ENCODE measurements around the gene N4BP2L2. TPM values are rescaled to one million over a fixed set of nuclear protein-coding genes. Genes with fewer than 3 reads are reported as not detected.
A peak's percentile ranks its signal among the peaks of the same experiment; 100 is the strongest.

The N4BP2L2 gene
- total RNA-seq, 1 experiment from 2014 or later: 68.8 TPM

DNA sequence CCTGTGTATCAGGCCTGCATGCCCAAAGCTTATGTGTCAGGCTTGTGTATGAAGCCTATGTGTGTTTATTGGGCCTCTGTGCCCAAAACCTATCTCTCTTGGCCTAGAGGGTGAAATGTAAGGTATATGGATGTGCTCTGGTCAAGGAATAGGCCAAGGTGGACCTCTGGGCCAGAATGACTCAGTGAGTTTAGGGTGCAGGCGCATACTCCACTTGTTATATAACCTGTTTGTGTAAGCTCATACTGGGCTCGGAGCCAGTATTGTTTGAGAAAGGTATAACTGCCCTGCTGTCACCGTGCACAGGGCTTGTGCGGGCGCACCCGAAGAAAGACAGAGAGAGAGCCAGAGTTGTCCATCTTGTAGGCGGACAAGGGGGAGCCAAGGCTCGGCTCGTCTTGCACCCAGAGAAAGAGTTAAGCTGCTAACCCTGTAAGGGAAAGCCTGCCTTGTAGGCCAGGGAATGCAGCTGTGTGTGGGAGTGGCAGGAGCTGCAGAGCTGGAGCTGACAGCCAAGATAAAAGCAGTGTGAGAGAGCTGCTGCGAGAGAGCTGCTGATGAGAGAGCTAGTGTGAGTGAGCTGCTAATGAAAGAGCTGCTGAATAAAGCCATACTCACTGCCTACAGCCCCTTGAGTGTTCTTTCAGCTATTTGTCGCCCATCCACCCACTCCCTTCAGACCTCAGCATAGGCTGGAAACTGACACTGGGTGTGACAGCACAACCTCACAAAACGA is 67.2 kb downstream of the N4BP2L2 start:
- DNase-seq (ENCODE audit: low read depth): no peak

DNA sequence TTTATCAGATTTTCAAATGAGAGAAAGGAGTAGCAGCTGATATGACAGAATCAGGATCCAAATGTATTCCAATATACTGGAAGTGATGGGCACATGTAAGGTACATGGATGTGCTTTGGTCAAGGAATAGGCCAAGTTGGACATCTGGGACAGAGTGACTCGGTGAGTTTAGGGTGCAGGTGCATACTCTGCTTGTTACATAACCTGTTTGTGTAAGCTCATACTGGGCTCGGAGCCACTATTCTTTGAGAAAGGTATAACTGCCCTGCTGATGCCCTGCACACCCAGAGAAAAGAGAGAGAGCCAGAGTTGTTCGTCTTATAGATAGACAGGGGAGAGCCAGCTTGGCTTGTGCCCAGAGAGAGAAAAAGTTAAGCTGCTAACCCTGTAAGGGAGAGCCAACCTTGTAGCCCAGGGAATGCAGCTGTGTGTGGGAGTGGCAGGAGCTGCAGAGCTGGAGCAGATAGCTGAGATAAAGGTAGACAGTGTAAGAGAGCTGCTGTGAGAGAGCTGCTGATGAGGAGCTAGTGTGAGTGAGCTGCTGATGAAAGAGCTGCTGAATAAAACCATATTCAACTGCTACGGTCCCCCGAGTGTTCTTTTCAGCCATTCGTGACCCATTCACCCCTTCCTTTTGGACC is 70.0 kb downstream of the N4BP2L2 start:
- peak; percentile 2 for DNase-seq (ENCODE audit: low read depth)

DNA sequence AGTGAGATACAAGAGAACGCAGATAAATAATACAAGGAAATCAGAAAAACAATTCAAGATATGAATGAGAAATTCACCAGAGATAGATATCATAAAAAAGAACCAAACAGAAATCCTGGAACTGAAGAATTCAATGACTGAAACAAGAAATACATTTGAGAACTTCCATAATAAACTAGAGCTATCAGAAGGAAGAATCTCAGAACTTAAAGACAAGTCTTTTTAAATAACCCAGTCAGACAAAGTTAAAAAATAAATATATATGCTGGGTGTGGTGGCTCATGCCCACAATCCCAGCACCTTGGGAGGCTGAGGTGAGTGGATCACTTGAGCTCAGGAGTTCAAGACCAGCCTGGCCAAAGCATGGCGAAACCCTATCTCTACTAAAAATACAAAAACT is 82.0 kb downstream of the N4BP2L2 start:
- no peak for DNase-seq (ENCODE audit: low read depth)

DNA sequence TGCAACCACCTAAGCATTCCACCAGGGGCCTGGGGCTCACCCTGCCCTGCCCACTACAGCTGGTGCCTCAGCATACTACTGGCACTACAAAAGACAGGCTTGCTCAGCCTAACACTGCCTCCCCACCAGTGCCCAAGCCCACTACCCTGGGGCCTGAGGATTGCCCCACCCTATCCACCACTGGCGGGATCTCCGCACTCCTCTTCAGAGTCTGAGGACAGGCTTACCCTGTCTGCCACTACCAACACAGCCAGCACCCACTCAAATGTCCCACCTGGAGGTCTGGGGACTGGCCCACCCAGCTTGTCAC is 83.0 kb downstream of the N4BP2L2 start:
- DNase-seq (ENCODE audit: low read depth): no peak

DNA sequence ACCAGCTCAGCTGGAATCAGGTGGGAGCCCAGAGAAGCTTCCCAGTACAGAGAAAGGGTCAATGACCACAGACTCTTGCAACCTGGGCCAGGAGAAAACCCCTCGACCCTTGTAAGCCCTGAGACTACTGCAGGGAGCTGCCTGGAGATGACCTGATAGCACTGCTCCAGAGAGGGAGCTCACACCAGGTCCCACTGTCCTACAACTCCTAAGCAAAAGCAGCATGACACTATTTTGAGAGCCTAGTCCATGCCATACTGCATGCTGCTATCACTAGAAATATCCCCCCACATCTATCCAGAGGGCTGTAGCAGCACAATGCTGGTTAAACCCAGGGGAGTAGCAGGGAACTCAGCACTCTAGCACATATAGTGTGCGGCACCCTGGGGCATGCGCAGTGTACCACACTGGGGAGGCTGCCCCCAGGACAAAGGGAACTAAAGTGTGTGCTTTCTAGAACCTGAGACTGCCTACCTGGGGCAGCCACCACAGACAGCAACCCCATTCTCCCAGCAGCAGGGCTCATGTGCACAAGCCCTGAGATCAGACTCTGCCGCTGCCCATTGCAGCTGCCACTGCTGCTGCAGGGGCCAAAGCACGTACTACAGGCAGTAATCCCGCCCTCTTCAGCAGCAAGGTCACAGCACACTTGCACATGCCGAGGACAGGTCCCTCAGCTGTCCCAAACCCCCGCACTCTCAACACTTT is 83.6 kb downstream of the N4BP2L2 start:
- no peak for DNase-seq (ENCODE audit: low read depth)

DNA sequence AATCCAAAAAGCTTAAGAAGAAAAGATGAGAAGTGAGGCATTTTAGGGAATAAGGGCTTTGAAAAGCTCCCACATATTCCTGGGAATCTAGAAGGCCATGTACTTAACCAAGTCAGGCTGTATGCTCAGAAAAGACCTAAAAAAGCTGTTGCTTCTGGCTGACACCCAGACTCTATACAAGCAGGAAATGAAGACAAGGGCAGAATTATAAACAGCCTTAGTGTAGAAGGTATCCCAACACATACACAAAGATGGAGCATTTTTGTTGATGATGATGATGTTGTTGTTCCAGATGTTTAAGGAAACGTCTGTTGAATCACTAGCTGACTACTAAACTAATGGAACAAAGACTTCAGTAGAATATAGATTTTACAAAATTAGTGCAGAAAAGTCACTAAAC is 84.6 kb downstream of the N4BP2L2 start:
- no peak for DNase-seq (ENCODE audit: low read depth)

DNA sequence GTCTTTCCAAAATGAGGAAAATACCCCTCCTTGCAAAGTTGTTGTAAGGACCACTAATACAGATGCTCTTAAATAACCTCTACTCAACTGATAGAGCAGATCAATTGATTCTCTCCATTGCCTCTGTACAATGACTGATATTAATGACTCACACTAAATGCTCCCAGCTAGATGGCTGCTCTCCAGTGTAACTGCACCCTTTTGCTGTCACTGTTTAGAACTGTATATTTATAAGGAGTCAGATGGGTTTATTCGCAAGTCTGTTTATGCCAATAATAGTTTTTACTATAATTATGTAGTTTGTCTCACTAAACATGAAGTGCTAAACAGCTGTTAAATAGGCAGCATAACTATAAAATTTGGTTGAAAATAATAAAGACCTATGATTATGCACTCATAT is 89.6 kb downstream of the N4BP2L2 start:
- no peak for DNase-seq (ENCODE audit: low read depth)

DNA sequence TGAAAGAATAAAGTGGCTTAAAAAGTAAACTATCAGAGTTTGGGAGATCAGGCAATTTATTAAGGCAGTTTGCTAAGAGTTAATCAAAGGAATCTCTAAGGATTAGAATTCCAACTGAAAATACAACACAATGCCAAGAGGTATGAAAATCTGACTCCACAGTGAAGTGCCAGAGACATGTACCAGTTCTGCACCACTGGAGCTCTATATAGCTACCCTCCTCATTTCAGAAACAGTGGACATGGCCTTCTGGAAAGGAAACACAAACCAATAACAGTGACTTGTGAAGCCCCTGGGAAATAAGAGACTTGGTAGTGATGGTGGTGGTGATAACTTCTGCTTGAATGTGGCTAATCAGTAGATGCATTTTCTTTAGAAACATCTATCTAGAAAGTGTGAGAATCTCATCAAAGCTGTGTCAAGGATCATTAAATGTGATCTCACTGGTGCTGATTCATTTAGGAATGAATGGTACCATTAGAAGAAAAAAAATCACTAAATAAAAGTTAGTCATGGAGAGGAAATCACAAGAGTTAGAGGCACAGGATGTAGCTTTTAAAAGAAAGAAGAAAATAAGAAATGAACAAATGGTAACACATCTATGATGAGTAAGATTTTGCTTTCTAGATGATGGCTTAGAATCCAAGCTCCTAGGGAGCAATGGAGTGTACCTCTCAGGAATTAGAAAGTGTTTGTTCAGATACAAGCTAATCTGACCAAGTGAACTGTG is 90.5 kb downstream of the N4BP2L2 start:
- no peak for DNase-seq (ENCODE audit: low read depth)

DNA sequence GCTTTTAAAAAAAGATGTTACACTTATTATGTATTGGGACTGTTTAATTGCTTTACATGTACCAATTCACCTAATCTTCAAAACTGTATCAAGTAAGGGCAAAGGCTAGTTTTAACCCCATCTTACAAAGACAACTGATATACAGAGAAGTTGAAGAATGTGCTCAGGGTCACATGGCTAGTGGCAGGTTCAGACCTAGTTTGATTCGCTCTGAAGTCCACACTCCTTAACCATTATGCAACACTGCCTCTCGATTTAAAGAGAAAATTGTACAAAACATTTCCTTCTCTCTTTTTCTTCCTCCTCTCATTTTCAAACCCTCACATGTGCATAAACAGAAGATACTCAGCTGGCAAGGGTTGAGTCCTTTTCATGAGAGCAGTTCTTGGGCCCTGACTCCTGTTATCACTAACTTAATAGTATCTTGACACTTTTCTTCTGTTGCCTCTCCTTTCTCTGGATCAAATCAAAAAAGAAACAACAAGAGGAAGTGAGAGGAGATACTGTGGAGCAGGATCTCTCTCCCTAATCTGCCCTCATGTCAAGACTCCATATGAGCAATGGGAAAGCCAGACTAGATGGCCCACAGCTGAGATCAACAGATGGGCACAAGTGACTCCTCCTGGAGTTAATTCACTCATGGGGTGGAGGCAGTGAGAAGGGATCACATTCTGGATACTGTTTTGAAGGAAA is 91.7 kb downstream of the N4BP2L2 start:
- DNase-seq (ENCODE audit: low read depth): no peak

DNA sequence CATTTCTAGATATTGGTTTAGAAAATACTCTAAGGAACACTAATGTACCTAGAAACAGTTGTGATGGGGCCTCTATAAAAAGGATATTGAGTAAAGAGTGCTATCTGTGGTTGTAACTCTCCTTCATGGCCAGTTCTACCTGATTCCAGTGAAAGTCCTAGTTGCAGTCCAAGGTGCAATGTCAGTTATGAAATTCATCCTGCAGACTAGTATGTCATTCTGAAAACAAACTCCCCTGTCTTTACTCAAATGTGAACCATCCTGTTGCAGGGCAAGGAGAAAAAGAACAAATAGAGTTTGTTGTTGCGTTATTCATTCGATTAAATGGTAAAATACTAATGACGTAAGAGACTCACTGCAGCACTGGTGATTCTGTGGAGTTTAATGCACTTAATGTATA is 92.4 kb downstream of the N4BP2L2 start:
- DNase-seq (ENCODE audit: low read depth): no peak

DNA sequence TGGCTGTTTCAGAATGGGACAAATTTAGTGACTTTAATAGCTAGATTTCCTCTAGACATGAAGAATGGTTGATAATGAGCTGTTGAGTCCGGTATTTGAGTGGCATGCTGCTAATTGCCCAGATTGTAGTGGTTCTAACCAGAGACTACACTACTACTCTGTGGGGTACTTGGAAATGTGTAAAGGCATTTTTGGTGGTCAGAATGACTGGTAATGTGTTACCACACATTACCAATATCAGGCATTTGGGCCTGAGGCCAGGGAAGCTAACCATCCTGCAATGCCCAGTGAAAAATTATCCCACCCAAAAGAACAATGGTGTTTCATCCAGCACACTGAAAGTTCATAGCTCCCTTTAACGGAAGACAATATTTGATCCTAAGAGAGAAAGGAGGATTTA is 93.1 kb downstream of the N4BP2L2 start:
- DNase-seq (ENCODE audit: low read depth): no peak

DNA sequence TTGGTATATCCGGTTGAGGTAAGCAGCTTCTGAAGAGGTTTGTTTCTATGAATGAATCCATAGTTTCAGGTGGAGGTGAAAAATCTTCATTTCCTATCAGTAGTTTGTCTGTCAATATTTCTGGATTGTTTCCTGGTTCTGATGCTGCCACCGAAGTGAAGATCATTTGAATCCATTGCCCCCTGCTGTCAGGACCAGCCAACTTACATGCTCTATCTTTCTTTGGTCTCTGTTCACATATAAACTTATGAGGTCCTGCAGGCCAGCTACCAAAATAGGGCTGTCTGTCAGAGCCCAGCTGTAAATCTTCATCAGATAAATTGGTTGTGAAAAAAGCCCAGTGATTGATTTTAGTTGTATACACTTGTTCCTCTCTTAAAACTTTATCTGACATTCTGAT is 95.5 kb downstream of the N4BP2L2 start:
- DNase-seq (ENCODE audit: low read depth): peak; percentile 16

DNA sequence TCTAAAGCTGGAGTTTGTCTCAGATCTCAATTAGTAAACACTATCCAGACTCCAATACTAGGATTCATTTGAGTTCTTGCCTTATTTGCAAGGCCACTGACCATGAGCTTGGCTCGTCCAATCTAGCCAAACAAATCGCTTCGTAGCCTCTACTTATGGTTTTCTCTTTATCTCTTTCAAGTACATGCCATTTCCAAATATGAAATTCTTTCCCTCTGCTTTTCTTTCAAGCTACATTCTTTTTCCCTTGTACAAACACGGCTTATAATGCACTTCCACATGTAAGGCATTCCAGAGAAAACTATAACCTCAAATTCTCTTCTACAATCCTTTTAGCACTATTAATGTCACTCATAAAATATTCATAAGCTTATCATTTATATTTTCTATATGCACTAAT is 99.7 kb downstream of the N4BP2L2 start:
- DNase-seq (ENCODE audit: low read depth): no peak

DNA sequence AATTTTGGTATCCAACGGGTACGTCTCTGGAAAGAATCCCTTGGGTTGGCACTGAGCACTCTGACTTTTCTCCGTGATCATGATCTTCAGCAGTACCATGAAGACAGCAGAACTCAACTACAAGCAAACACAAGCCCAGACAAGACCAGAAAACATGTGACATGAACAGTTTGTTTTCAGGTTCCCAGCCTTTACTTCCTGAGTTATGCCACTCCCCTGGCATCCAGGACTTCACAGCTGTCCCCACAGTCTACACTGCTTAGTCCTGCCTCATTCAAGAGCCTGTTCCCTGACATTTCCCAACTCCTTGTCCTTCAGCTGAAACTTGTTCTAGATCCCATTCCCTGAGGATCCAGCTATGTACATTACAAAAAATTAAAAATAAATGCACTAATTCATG is 105.7 kb downstream of the N4BP2L2 start:
- no peak for DNase-seq (ENCODE audit: low read depth)

DNA sequence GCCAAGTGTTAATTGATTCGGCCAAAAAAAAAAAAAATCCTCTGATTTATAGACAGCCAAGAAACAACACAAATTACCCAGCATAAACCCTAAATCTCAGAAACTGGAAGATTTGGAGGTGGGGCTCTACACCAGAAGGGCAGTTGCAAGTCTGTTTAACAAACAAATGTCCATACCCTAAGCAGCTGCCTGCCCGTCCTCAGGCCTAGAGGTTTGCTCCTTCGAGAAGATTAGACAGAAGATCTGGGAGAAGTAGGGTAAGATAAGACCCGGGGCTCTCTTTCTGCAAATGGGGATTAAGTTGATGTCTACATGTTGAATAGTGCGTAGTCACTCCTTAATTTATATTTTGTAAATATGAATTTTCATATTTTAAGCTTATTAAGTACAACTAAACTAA is 107.2 kb downstream of the N4BP2L2 start:
- DNase-seq (ENCODE audit: low read depth): no peak

DNA sequence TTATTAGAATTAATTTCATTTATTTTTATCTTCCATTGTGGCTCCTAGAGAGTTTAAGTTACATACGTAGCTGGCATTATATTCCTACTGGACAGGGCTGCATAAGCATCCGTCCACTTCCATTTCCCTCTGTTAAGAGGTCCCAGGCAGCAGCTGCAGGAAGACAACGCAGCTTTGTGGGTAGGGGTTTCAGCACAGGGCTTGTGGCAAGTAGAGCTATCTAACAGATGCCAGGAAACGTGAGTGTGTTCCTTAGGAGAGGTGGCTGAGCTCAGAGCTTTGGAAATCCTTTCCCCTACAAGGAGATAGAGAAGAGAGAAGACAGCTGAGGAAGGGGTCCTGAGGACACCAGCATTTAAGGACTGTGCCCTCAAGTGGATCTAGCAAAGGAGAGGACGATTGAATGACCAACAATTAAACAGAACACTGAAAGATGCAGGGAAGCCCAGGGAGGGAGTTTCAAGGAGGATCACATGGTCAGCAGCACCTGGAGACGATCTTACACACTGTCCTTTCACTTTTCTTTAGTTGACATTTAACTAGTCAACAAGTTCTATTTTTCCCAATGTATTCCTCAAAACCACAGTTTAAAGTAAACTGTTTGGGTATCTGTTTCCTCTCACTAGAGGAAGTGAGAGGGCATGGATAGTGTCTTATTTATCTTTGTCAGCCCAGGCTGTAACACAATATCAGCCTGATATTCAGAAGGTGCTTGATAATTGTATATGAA is 108.4 kb downstream of the N4BP2L2 start:
- DNase-seq (ENCODE audit: low read depth): no peak

DNA sequence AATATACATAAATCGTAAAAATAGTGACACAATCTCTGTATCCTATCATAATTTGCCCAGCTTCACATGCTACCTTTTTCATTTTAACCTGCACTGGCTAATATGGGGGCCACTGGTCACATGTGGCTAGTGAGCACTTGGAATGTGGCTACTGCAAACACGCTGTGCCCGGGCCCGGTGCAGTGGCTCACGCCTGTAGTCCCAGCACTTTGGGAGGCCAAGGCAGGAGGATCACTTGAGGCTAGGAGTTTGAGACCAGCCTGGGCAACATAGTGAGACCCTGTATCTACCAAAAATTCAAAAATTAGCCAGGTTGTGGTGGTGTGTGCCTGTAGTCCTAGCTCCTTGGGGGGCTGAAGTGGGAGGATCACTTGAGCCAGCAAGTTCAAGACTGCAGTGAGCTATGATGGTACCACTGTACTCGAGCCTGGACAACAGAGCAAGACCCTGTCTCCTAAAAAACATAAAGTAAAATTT is 109.1 kb downstream of the N4BP2L2 start:
- no peak for DNase-seq (ENCODE audit: low read depth)

DNA sequence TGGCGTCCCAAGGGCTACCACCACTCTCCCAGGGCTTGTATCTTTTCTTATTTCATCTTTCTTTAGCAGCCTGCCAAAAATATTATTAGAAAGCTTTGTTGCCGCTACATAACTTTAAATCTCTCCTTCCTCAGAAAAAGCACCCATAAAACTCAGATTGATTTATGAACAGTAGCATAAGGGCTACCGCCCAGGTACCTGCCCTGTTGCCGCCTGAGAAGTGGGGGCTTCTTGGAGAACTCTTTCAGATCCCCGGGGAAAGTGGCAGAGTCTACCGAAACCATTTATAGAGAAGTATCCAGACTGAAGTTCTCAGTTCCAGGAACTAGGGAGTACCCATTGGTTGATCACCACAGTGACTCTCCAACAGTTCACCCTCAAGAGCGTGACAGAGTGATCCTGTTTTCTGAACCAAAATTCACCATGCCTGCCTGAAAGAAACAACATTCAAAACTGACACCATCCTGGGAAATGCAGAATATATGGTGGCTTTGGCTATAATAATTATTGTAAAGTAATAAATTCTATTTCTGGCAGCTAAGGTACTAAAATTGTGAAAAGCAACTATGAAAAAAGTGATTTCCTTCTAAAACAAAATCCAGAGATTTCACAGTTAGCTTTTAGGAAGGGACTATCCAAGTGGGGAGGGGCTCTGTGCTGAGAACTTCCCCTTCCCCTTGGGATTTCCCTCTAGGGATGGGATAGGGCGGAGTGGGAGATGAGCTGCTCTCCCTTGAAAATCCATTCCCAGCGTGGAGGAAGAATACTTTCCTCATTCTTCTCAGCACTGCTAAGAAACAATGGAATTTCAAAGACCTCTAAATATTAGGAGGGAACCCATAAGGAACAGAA is 109.8 kb downstream of the N4BP2L2 start:
- DNase-seq (ENCODE audit: low read depth): no peak

DNA sequence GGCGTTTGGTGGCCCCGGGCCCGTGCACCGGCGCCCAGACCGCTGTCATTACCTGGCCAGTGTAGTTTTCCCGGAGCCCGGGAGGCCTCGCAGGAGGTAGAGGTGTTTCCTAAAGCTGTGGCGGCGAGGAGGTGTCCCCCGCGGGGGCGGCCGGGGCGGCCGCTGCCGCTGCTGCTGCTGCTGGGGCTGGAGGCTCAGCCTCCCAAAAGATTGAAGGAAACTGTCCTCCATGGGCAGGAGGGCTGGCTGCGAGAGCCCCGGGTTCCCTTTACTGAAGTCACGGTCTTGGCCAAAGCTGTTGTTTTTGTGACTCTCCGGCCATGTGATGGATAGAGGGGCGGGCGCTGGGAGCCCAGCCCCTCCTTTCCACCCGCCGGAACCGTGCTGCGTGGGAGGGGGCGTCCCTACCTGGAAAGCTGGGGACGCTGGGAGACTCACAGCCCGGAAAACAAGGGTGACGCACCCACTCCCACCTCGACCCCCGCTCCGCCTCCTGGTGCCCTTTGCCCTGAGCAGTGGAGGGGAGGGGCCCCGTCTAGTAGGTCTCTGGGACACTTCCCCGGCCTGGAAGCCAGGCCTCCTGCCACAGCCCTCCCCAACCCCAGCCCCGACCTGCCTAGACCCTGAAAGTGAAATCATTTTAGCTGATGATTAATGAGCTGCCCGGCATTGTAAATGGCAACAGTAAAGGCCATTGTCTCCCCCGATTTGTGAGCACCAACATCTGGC is 110.6 kb downstream of the N4BP2L2 start, which contains the start of gene N4BP2L1:
TSS of gene N4BP2L1 (minus strand) at position 279 of the 729 bp plus-strand sequence. CDS start at position 231, 48 bp downstream.
- peak; percentile 45 for DNase-seq (ENCODE audit: low read depth)
